Measurements from ENCODE around the gene PEX14. TPM values are rescaled to one million over a fixed set of nuclear protein-coding genes. Genes with fewer than 3 reads are reported as not detected.

The PEX14 gene
- total and polyA plus RNA-seq, 2 experiments from 2014 or later: 17.6 to 19.6 TPM

- TF ChIP-seq CTCF (conservative IDR thresholded peaks at IDR 0.05; ENCODE audit: low read depth in 2 of 2) (no peak), NANOG (IDR thresholded peaks at IDR 0.05; ENCODE audit: borderline replicate concordance) (no peak), ZNF114 (CRISPR knock-in tag; IDR thresholded peaks at IDR 0.05) (no peak)
Observed at GRCh38 chr1:10537082-10537766, 62.5 kb downstream of the PEX14 start (continued).

GRCh38 chr1:10538646-10539355 is 64.1 kb downstream of the PEX14 start:
- Histone ChIP-seq H3K9me2 (ENCODE audit: insufficient read depth) (no peaks in the 10 kb centered on the region), H3K4me3 (no peak overlapping the region), H3K27ac (ENCODE audit: low read depth) (peak overlapping the region; percentile 65; the same call in 1 of the 2 replicates), H4K20me1 (replicated peaks; ENCODE audit: insufficient read depth) (peaks cover 11% of the 10 kb centered on the region), H3K4me2 (0 out of 2 replicates have a peak overlapping the region, but pooled peaks have one; percentile 22), H3F3A (replicated peaks; ENCODE audit: low read depth) (peaks cover 12% of the 10 kb centered on the region), H3K36me3 (ENCODE audit: insufficient read depth) (no peaks in the 10 kb centered on the region; the same call in 1 of the 2 replicates), H3K4me1 (ENCODE audit: insufficient read depth) (peaks cover 37% of the 10 kb centered on the region), H2AFZ (no peak overlapping the region), H3K79me2 (replicated peaks; ENCODE audit: insufficient read depth) (peaks cover 11% of the 10 kb centered on the region), H3K27me3 (ENCODE audit: insufficient read depth) (no peaks in the 10 kb centered on the region)
- Mint-ChIP-seq H3K9me3 (no peaks in the 10 kb centered on the region), H3K36me3 (ENCODE audit: low read depth) (0 out of 3 replicates have a peak, but pooled peaks cover 4% of the 10 kb centered on the region), H3K4me1 (peaks cover 43% of the 10 kb centered on the region), H3K27ac (no peak overlapping the region), H3K4me3 (no peak overlapping the region), H3K27me3 (ENCODE audit: insufficient read depth, low read depth, poor library complexity) (peaks cover 7% of the 10 kb centered on the region)
- ATAC-seq (0 out of 3 replicates have a peak, but pooled peaks have one; percentile 9), DNase-seq (ENCODE audit: low spot score) (no peak)
- no peak for TF ChIP-seq NANOG (IDR thresholded peaks at IDR 0.05; ENCODE audit: borderline replicate concordance)
- no peak for TF ChIP-seq CTCF (conservative IDR thresholded peaks at IDR 0.05; ENCODE audit: low read depth in 2 of 2)
- no peak for TF ChIP-seq POLR2AphosphoS5 (IDR thresholded peaks at IDR 0.05; ENCODE audit: low read depth)
- TF ChIP-seq ZNF462 (CRISPR knock-in tag; IDR thresholded peaks at IDR 0.05): no peak
- no peak for TF ChIP-seq EZH2phosphoT487 (IDR thresholded peaks at IDR 0.05; ENCODE audit: unreplicated experiment)
- TF ChIP-seq EZH2 (IDR thresholded peaks at IDR 0.05; ENCODE audit: low read depth, unreplicated experiment): no peak
- TF ChIP-seq ZNF114 (CRISPR knock-in tag; IDR thresholded peaks at IDR 0.05): no peak
- TF ChIP-seq ETS1 (IDR thresholded peaks at IDR 0.05): no peak

All from GM23338 (cell line).